ENCODE data around the gene SLC6A6.

The SLC6A6 gene

DNA sequence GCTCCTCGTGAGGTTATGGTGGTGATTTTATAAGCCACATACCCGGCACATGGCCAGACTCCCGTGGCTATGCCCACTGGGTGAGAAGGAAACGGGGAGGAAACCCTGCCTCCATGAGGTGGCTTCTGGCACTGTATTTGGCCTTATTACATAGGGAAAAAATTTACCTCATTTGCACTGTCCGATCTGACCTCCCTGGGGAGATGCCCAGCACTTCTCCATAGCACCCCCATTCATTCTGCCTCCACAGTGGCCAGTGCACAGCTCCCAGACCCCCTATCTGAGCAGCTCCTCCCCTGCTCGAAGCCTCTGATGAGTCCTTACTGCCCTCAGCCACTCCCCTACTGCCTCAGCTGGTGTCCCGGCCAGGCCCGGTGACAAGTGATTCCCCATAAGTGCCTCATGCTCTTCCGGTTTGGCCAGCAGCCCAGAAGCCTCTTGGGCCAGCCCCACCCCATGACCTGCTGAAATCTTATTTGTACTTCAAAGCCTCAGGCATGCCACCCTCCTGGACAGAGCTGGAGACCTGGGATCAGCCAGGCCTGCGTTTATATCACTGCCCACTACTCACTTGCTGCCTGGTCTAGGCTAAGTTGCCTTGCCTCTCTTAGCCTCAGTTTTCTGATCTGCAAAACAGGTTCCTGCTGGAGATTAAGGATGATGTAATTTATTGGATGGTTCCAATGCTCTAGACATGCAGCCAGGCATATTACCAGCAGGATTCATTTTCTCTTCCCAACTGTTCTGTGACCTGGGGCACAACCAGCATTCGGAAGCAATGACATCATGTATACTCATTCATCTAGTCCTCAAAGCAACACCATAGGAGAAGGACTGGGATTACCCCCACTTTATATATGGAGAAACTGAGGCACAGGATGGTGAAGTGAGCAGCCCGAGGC, 30.6 kb upstream of the SLC6A6 start:
- no peak for DNase-seq (ENCODE audit: low read depth)
- H3K4me3 ChIP-seq (ENCODE audit: low read depth, low read length), result no peak overlapping the region

DNA sequence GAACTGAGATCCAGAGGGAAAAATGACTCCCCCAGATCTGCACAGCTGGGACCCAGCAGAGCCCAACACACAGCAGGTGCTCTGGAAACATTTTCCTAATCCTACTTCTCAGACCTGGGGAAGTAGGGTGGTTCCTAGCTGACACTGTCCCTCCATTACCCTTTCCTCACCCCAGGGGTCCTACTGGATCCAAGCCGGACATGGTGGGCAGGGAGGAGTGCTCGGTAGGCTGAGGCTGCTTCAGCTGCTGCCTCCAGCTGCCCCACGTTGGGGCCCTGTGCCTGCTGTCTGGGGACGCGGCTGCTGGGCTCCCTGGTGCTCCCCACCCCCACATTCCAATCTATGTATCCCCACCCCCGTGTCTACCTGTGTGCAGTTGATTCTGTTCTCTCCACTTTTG, 29.8 kb upstream of the SLC6A6 start:
- H3K4me3 ChIP-seq (ENCODE audit: low read depth, low read length), result no peak overlapping the region
- DNase-seq (ENCODE audit: low read depth), result no peak

DNA sequence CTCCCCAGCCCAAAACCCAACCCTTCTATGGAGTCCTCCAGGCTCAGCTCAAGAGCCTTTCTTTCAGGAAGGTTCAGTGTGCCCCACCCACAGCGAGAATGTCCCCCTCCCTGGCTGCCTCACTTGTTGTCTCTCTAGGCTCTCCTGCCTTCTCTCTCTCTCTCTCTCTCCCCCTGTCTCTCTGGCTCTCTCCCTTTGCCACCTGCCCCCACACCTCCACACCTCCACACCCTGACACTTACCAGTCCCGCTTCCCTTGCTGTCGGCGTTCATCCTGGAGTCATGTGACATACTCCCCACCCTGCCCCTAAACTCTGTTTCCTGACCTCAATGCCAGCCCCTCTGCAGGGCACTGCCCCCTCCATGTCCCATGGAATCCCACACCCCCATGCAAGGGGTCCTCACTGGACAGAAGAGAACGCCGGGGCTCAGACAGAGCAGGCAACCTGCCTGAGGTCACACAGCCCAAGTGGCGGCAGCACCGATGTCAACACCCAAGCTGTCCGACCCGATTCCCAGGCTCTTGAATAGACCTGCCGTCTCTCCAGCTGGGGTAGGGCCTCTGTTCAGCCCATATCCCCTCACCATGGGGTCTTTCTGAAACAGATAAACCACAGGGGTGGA, 28.5 kb upstream of the SLC6A6 start:
- no peak overlapping the region for H3K4me3 ChIP-seq (ENCODE audit: low read depth, low read length)
- no peak for DNase-seq (ENCODE audit: low read depth)

DNA sequence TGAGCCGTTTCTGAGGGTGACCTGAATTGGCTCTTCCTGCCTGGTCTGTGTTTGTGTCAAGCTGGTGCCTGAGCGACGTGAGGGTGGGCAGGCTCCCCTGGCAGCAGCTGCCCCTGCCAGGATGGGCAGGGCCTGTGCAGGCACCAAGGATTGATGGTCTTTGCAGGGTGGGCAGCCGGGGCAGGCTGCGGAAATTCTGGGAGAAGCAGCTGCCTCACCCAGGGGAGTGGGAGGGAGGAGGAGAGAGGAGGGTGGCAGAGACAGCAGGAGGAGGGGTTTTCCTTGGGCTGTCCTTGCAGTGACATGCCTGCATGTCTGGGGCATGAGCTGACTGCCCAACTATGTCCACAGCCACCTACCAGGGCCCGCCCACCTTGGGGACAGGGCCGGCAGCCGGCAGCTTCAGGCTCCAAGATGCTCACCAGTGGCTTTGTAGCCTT, 27.9 kb upstream of the SLC6A6 start:
- H3K4me3 ChIP-seq (ENCODE audit: low read depth, low read length), result no peak overlapping the region
- DNase-seq (ENCODE audit: low read depth), result no peak

DNA sequence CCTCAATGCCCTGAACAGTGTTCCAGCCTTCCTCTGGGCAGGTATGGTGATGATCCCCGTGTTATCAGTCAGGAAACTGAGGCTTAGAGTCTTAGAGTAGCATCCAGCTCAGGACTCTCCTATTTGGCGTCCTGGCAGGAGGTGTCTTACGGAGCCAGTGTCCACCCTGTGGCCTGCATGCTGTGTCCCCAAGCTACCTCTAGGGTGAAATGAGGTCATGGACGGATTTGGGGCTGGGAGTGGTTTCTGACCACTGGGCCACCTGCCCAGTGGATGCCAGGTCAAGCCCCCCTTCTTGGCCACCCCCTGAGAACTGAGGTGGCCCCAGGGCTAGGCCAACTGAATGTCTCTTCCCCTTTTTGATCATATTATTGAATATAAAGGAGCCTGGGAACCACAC, 27.2 kb upstream of the SLC6A6 start:
- no peak for DNase-seq (ENCODE audit: low read depth)
- H3K4me3 ChIP-seq (ENCODE audit: low read depth, low read length), result no peak overlapping the region

DNA sequence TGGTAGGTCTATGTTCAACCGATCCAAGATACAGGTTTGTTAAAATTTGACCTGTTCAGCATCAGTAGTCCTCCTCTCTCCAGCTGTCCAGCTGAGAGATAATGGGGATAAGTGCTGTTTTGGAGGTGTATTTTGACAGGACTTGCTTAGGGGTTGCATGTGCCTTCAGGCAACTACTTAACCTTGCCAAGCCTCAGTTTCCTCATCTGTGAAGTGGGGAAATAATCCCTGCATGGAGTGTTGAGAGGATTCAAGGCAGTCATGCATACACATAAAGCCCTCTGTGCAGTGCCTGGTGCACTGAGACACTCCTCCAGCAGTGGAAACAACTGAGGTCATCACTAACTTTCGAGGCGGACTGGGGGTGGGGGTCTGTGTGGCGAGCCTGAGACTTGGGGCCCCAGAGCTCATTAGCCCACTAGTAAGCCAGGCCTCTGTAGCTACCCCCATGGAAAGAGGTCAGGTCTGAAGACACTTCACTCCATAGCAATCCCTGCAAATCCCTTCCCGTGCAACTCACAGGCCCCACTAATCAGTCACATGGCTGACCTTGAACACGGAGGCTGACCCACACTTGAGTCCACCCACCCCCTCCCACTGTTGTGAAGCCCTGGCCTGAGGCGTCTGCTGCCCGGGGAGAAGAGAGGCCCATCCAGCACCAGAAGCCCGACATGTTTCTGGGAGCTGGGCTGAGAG, 25.9 kb upstream of the SLC6A6 start:
- no peak for DNase-seq (ENCODE audit: low read depth)
- H3K4me3 ChIP-seq (ENCODE audit: low read depth, low read length), result no peak overlapping the region

DNA sequence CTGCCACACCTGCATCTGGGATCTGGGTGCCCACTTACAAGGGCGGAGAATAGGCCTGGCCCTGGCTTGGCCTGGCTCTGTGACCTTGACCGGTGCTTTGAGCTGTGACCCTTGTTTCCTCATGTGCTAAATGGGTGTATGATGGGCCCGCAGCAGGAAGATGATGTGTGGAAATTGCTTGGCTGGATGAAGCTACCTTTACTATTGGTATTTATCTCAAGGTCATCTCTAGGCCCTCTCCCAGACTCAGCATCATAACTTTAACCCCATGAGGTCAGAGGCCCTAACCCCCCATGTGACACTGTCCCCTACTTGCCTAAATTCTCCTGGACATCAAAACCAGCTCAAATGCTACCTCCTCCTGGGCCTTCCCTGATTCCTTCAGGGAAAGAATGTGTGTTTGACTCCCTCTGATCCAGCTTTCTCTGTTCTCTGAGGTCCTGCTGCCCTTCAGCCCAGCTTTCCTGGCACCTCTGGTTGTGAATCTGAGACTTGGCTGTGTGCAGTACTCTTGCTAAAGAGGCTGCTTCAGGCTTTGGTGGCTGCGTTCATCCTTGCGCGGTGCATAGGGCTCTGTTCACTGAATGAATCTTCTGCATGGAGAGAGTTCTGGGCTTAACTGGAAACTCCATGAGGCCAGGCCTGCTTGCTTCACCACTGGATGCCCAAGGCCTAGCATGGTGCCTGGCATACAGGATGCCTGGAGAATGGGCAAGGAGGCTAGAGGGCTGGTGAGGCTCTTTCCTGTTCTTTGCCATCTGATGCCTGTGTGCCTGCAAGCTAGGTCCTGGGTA, 25.2 kb upstream of the SLC6A6 start:
- no peak overlapping the region for H3K4me3 ChIP-seq (ENCODE audit: low read depth, low read length)

DNA sequence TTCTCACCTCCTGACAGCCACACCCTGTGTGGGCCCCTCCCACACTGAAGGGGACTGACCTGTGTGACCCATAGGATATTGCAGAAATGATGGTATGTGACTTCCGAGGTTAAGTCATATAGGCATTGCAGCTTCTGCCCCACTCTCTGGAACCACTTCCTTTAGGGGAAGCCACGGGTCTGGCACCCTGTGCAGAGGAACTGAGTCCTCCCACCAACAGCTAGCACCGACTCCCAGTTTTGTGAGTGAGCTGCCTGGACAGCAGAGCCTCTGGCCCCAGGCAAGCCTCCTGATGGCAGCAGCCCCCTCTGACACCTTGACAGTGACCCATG, 24.6 kb upstream of the SLC6A6 start:
- H3K4me3 ChIP-seq (ENCODE audit: low read depth, low read length), result no peak overlapping the region

More for the DNA sequence above, 25.2 kb upstream of the SLC6A6 start:
- no peak for DNase-seq (ENCODE audit: low read depth)

DNA sequence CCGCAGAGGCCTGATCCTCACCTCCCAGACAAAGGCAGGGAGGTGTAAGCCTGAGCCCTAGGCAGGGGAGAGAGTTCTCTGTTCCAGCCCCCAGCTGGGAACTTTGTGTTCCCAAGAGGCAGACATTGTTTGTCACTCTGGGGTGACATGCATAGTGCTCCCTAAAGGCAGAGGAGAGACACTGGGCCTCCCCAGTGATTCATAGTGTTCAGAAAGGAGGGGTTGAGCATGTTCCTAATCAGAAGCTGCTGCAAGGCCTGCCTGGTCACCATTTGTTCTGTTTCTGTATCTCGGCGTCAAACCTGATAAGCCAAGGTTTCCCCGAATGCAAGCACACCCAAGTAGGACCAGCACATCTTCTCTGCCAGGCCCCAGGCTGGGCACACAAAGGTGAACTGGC, 24.0 kb upstream of the SLC6A6 start:
- no peak overlapping the region for H3K4me3 ChIP-seq (ENCODE audit: low read depth, low read length)
- no peak for DNase-seq (ENCODE audit: low read depth)

More for the DNA sequence above, 24.6 kb upstream of the SLC6A6 start:
- DNase-seq (ENCODE audit: low read depth), result no peak

DNA sequence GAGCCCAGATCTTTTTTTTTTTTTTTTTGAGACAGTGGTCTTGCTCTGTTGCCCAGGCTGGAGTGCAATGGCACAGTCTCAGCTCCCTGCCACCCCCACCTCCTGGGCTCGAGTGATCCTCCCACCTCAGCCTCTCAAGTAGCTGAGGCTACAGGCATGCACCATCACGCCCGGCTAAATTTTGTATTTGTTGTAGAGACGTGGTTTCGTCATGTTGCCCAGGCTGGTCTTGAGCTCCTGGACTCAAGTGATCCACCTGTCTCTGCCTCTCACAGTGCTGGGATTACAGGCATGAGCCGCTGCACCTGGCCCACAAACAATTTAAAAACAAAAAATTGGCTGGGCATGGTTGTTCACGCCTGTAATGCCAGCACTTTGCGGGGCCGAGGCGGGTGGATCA, 22.6 kb upstream of the SLC6A6 start:
- H3K4me3 ChIP-seq (ENCODE audit: low read depth, low read length), result no peak overlapping the region
- no peak for DNase-seq (ENCODE audit: low read depth)

DNA sequence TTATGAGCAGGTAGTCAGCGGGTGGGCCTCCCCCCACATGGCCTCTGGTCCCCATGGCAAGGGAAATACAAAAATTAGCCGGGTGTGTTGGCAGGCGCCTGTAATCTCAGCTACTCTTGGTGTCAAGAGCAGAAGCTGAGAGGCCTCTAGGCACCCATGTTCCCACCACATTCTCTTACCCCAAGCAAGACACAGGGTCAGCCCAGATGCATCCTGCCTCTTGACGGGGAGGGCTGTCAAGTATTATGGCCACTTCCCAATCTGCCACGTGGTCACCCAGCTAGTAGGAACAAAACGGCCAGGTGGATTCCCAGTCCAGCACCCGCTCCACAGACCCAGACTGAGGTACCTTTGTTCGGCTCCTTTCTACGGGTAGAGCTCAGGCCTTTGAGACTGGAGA, 16.2 kb upstream of the SLC6A6 start:
- DNase-seq (ENCODE audit: low read depth), result no peak
- H3K4me3 ChIP-seq (ENCODE audit: low read depth, low read length), result no peak overlapping the region

DNA sequence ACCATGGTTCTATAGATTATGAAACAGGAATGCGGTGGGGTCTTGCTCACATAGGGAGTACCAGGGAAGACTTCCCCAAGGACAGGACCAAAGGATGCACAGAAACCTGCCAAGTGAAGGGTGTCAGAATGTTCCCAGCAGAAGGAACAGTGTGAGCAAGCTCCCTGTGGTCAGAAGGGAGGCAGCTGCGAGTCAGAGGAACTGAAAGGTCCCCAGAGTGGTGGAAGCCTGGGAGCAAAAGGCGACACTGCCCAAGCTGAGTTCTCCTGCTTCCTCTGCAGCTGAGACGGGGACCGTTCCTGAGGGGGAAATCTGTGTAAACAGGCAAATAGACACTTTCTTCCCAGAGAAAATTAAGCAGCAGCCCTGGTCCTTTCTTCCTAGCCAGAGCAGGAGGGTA, 14.2 kb upstream of the SLC6A6 start:
- DNase-seq (ENCODE audit: low read depth), result no peak
- no peak overlapping the region for H3K4me3 ChIP-seq (ENCODE audit: low read depth, low read length)

DNA sequence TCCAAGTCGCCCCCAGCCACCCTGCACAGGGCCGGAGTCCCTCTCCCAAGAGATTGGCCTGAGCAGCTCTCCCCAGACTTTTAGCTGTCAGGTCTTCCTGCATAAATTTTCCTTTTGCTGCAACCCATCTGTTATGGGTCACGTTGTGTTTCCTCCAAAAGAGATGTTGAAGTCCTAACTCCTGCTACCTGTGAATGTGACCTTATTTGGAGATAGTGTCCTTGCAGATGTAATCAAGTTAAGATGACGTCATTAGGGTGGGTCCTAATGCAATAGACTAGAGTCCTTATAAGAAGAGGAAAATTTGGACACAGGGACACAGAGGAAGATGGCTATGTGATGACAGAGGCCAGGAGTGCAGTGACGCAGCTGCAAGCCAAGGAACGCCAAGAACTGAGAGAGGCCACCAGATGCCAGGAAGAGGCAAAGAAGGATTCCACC, 13.2 kb upstream of the SLC6A6 start:
- no peak for DNase-seq (ENCODE audit: low read depth)

DNA sequence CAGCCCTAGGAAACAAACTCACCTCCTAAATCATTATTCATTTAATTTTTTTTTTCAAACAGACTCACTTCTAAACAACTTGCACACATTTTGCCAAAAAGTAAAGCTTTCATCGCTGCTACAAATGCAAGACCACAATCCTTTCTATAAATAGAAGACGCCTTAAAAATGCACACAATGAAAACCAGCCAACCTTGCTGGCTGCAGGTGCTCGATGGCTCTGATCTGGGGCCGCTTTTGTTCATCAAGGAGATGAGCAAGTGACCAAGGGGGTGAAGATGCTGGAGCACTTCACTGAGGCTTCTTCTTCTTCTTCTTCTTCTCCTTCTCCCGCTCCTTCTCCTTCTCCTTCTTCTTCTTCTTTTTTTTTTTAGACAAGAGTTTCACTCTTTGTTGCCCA, 12.7 kb upstream of the SLC6A6 start:
- H3K4me3 ChIP-seq (ENCODE audit: low read depth, low read length), result no peak overlapping the region
- DNase-seq (ENCODE audit: low read depth), result no peak

More for the DNA sequence above, 13.2 kb upstream of the SLC6A6 start:
- no peak overlapping the region for H3K4me3 ChIP-seq (ENCODE audit: low read depth, low read length)

DNA sequence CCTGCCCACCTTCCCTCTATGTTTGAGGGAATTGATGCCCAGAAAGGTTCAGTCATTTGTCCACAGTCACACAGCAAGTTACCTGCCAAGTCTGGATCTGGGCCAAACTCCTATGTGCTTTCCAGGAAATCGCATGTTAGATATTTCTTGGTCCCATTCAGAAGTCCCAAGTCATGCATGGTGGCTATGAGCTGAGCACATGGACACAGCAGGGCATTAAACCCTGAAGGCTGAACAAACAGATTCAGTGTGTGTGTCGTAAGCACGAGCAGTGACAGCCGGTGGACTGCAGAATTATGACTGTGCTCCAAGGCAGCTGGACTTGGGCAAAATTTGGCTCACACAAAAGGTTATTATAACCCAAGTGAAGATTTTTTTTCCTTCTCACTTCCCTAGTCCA, 11.4 kb upstream of the SLC6A6 start:
- no peak overlapping the region for H3K4me3 ChIP-seq (ENCODE audit: low read depth, low read length)
- DNase-seq (ENCODE audit: low read depth), result peak; percentile 69

DNA sequence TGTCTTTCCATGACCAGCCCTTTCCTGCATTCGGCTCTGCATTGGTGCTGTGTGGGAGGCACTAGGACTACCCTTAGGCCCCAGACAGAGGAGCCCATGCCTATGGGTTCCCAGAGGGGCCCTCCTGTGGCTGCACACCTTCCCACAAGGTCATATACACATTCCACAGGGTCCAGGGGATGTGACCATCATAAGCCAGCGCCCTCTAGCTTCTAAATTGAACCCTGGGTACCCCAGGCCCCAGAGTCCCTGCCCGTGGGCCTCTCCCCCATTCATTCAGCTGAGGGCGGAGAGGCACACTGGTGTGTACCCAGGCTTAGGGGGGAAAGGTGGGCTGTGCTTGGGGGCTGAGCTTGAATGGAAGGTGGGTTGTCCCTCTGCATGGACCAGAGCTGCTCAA, 10.2 kb upstream of the SLC6A6 start:
- no peak overlapping the region for H3K4me3 ChIP-seq (ENCODE audit: low read depth, low read length)
- no peak for DNase-seq (ENCODE audit: low read depth)

DNA sequence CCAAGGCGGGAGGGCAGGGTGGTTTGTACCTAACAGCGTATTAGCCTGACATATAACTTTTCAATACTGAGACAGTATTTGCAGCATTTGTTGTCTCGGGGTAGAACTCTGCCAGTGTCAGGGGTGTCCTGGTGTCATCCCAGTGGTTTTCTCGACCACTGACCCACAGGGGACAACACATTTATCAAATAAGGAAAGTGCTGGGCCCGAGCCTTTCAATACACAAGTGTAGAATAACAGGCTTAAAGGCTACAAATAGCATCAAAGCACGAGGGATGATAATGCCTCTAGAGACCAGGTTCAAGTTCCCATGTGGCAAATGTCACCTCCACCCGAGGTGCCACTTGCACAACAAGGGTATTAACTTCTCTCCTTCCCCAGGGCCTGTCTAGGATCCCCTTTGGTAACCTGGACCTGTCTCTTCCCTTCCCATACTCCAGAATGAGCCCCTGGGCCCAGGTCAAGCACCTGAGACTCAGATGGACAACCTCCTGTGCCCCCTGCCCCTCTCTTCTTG, 9.5 kb upstream of the SLC6A6 start:
- DNase-seq (ENCODE audit: low read depth), result no peak
- no peak overlapping the region for H3K4me3 ChIP-seq (ENCODE audit: low read depth, low read length)

DNA sequence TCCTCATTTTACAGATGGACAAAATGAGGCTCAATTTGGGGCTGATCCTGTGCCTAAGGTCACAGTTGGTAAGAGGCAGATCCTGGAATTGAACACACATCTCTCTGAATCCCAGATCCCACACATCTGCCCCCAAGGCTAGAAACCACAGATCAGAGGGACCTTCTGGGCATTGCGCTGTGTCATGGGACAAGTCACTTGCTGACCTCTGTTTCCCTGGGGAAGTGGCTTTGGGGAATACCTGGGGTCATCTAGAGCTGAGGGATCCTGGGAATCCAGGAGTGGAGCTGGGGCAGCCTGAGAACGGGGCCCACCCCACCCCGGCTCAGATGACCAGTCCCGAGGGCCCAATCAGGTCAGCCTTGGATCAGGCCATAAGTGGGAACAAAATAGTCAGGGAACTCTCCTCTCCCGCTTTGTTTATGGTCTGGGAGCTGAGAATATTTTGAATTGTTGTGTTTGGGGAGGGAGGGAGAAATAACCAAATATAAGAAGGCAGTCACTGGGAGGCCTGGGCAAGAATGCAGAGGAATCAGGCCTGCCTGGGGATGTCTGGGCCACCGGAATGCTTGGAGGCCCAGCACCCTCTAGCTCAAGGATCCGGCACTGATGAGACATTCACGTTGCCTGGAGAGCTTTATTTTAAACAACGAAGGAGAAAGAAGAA, 8.8 kb upstream of the SLC6A6 start:
- no peak for DNase-seq (ENCODE audit: low read depth)

More for the DNA sequence above, 8.8 kb upstream of the SLC6A6 start:
- no peak overlapping the region for H3K4me3 ChIP-seq (ENCODE audit: low read depth, low read length)
